GM19351 (cell line): ENCODE results near the gene COL4A4.
"Not testable (repeated sequence)": the region's sequence is repeated elsewhere in the genome, so short reads cannot be mapped to it uniquely, and the experiment has no call there.

Source experiments
- ATAC-seq: cut with Tn5 transposase; IDR thresholded peaks from one replicate; pipeline ENCODE4 v1.9.1; 2021; ENCODE audit warnings: mild to moderate bottlenecking, moderate library complexity; ENCODE audit not compliant: unreplicated experiment

COL4A4 gene

GRCh38 chr2:227163998-227164762, at the start of gene COL4A4, which contains the start of gene COL4A3:
Gene COL4A4 (minus strand): TSS chr2:227164205. CDS start chr2:227147483, 16,722 bp downstream.
Gene COL4A3 (plus strand): TSS chr2:227164624. CDS start chr2:227164727, 103 bp downstream.
- ATAC-seq = peak; percentile 49

- ATAC-seq = no peak
Measured at GRCh38 chr2:227207573-227207972, 43.6 kb upstream of the COL4A4 start.

DNA sequence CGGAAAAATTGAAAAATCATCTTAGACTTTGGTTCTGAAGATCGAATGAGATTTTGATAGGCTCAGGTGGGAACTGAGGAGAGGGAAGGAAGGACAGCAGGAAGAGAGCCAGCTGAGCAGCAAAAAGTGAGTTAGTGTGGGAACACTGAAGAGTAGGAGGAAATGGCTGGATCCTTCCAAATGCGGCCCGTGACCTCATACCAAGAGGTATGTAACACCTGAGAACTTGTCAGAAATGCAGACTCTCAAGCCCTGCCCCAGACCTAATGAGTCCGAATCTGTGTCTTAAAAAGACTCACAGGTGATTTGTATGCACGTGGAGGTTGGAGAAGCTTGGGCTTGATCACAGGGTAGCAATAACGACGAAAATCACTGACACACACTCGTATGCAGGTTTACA, 42.4 kb upstream of the COL4A4 start:
- ATAC-seq = no peak

DNA sequence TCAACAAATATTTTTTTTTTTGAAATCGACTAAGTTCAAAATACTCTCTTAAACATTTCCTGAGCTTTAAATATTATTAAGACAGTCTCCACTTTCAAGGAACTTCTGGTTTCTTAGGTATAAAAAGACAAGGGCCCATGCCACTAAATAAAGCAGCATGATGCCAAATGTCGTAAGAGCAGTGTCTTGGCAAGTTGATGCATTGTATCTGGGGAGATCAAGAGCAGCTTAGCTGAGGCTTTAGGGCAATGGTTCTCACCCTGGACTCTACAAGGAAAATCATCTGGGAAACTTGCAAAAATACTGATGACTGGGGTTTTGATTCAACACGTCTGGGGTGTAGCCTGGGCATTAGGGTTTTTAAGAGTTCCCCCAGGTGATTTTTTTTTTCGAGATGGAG, 41.7 kb upstream of the COL4A4 start:
- ATAC-seq = no peak

DNA sequence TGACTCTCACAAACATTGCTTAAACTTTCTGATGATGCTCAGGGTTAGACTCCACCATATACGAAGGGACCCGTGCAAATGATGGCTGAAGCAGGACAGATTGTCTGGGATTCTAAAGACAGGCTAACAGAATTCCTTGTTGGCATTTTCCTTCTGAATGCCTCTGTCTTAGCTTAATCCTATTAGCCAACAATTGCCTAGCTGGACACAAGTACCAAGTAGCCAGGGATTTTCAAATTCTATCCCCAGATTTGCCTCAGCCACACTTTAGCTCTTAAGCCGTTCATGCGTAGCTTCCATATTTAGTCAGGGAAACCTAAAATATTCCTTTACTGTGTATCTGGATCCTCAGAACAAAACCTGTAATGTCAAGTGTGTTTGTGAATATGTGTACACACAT, 40.4 kb upstream of the COL4A4 start:
- ATAC-seq = no peak

- ATAC-seq = no peak
Measured at GRCh38 chr2:227201771-227202170, 37.8 kb upstream of the COL4A4 start.

GRCh38 chr2:227198866-227199265, 34.9 kb upstream of the COL4A4 start:
- ATAC-seq = no peak

DNA sequence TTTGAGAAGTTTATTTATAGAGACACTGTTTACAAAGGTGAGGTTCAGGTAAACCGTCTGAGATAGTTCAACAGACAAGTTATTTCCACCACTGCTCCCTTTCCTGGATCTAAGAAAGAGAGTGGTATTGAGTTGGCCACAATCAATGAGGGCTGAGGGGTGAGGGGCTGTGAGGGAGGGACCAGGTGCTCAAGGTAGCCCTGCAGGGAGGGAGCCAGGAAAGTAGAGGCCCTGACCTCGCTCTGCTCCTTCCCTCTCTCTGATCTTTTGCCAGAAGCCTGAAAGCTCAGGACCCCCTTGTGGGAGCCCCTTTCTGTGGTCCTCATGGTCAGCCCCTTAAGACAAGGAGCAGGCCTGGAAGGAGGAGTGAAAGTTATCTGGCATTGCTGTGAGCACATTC, 30.2 kb upstream of the COL4A4 start:
- ATAC-seq = no peak

DNA sequence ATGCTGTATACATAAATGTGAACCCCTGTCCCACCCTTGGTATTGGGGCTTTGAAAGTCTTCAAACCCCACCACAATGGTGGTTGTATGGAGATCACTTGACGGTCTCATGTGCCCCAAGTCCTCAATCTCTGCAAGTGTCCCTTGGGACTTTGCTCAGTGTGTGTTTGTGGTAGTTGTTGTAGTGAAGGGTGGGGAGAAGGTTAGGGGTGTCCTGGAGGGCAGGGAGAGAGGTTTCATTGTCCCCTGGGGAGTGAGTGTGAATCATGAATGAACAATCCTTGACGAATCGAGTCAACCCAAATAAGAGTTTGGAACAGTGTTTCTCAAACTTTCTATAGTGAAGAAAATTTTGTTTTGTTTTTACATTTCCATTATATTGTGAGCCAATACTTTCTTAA, 28.5 kb upstream of the COL4A4 start:
- ATAC-seq = no peak

DNA sequence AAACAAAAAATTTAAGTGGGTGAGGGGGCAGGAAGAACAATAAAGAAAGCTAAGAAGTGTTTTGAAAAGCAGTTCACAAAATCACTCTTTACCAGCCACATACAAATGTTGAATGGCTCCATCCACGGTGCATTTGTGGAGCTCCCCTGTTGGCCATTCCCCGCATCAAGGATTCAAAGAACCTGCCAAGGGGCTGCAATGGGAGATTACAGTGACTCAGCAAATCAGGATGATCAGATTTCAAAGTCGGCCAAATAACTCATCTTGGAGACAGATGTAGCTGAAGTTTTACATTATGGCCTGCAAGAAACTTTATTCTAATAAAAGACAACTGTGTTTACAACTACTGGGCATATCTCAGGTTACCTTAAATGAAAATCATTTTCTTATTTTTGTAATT, 27.4 kb upstream of the COL4A4 start:
- ATAC-seq = no peak

GRCh38 chr2:227188292-227188691, 24.3 kb upstream of the COL4A4 start:
- peak; percentile 89 for ATAC-seq

GRCh38 chr2:227186751-227187150, 22.7 kb upstream of the COL4A4 start:
- ATAC-seq = no peak

DNA sequence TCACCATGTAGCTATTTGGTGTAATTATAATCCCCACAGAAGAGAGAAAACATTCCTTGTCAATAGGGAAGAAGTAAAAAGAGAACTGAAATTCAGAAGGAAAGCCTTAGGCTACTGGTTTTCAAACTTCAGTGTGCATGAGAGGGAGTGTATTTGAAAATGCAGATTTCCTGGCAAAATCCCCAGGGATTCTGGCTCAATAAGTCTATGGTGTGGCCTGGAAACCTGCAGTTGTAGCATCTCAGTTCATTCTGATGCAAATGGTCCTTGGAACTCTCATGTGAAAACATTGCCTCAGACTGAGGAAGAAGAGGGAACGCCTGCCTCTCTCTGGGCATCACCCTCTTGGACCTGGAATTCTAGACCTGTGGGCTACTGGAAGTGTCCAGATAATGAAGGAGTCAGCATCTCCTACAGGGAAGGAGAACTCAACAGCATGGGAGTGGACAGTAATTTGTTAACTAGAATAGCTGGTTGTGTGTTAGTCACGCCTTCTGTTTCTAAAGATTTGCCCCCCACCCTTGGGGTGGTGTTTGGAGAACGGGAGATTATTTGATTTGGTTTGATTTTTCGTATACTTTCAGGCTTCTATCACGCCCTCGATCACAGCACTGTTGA, 21.7 kb upstream of the COL4A4 start:
- no peak for ATAC-seq

GRCh38 chr2:227183657-227184367, 19.8 kb upstream of the COL4A4 start:
- no peak for ATAC-seq

DNA sequence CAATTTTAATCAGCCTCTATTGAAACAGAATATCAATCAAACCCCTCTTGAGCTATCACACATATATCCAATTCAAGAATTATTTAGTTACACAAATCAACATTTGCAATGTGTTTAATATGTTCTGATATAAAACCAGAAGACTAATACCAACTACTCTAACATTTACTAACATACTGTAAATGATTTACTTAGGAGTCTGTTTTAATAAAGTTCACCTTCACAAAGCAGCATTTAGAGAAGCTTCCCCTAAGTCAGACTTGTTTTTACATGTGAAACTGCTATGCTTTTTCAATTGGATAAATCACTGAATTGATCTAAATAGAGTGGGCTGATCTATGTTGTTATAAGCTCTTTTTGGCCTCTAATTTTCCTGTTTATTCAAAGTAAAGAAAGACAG, 18.8 kb upstream of the COL4A4 start:
- no peak for ATAC-seq

- ATAC-seq = no peak
Measured at GRCh38 chr2:227180770-227181169, 16.8 kb upstream of the COL4A4 start.

DNA sequence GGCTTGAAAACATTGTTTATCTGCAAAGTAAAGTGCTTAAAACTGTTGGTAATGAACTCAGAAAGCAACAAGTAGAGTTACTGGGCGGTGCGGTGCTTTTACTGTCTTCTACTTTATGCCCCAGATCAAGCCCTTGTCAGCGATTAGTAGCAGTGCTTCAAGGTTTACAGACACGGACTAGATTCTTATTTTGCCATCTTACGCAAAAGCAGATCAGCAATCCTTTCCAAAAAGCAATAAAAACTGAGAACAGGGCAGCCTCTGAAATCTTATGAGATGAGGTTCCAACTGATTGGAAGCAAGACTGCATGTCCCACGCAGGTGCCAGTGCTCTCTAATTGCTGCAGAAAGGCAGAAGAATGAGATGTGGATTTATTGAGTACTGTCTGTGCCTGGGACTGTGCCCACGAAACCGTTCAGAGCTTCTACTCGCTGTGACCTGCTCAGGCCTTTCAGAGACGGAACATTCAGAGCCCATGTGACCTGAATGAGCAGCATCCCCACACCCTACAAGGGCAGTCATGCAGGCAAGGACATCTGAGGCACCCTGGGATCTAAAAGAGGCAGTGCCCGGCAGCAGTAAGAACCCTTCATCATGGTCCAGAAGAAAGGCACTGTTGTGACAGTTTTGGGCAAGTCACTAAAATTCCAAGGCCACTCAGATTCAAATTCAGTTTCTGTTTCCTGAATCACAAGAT, 16.1 kb upstream of the COL4A4 start:
- no peak for ATAC-seq

DNA sequence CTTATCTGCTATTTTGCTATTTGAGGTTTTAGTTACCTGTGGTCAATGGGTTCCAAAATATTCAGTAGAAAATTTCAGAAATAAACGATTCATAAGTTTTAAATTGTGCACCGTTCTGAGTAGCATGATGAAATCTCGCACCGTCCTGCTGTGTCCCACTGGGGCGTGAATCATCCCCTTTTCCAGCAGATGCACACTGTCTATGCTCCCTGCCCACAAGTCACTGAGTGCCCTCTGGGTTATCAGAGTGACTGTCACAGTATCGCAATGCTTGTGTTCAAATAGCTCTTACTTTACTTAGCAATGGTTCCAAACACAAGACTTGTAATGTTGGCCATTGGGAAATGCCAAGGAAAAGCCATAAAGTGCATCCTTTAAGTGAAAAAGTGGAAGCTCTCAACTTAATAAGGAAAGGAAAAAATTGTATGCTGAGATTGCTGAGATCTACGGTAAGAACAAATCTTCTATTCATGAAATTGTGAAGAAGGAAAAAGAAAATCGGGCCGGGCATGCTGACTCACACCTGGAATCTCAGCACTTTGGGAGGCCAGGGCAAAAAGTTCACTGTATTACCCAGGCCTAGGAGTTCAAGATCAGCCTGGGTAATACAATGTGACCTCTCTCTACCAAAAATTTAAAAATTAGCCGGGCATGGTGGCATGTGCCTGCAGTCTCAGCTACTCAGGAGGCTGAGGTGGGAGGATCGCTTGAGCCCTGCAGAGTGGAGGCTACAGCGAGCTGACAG, 13.8 kb upstream of the COL4A4 start:
- ATAC-seq = no peak

- not testable (repeated sequence) for ATAC-seq
Measured at GRCh38 chr2:227171779-227172178, 7.8 kb upstream of the COL4A4 start.

- ATAC-seq = peak; percentile 46
Measured at GRCh38 chr2:227164763-227165291, 822 bp upstream of the COL4A4 start.
